ENCODE data around the gene SND1.
"Not testable (repeated sequence)": the region's sequence is repeated elsewhere in the genome, so short reads cannot be mapped to it uniquely, and the experiment has no call there.

The SND1 gene

DNA sequence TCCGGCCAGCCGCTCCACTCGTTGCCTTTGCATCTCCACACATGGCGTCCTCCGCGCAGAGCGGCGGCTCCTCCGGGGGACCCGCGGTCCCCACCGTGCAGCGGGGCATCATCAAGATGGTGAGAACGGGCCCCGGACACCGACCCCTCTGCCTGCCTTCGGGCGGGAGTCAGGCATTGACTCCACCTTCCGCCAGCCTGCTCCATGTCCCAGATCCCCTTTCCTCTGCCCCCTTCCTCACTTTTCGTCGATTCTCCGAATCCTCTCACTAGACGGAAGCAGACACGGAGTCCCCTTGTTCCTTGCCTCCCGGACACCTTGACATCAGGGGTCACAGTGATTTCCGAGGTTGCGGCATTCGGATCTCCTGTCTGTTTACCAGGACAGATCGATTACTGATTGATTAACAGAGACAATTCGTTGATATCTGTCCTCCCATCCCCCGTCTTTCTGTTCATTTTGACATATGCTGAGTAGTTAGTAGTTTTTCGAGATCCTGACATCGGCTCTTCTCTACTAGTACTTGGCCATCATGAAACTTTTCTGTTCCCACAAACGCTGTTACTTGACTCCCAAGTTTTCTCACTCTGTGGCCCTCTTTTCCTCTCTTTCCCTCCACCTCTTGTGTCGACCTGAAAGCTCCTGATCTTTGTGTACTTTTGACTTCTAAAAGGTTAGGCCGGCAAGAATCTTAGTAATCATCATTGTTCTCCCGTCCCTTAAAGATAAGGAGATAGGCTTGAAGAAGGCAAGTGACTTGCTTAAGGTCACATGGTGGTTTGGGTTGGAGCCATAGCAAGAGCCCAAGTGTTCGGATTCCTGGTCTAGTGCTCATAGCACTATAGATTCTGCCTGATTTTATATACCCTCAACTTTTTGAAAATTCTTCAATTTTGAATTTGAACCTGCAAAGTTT lies 597 bp downstream of the SND1 start:
- peak; percentile 77 for DNase-seq (ENCODE audit: low read depth)

DNA sequence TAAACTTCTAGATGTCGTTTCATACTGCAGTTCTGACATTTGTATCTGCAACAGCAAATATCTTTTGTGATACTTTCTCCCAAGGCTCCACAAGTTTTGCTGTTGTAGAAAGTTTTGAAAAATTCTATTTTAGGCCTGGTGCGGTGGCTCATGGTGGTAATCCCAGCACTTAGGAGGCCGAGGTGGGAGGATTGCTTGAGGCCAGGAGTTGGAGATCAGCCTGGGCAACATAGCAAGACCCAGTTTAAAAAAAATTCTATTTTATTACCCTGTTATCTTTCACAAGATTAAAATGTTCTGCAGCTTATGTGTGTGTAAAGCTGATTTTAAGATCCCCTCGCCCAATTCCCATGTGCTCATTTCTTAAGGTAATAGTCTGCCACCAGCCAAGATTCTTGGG lies 1.4 kb downstream of the SND1 start:
- DNase-seq (ENCODE audit: low read depth), result no peak

DNA sequence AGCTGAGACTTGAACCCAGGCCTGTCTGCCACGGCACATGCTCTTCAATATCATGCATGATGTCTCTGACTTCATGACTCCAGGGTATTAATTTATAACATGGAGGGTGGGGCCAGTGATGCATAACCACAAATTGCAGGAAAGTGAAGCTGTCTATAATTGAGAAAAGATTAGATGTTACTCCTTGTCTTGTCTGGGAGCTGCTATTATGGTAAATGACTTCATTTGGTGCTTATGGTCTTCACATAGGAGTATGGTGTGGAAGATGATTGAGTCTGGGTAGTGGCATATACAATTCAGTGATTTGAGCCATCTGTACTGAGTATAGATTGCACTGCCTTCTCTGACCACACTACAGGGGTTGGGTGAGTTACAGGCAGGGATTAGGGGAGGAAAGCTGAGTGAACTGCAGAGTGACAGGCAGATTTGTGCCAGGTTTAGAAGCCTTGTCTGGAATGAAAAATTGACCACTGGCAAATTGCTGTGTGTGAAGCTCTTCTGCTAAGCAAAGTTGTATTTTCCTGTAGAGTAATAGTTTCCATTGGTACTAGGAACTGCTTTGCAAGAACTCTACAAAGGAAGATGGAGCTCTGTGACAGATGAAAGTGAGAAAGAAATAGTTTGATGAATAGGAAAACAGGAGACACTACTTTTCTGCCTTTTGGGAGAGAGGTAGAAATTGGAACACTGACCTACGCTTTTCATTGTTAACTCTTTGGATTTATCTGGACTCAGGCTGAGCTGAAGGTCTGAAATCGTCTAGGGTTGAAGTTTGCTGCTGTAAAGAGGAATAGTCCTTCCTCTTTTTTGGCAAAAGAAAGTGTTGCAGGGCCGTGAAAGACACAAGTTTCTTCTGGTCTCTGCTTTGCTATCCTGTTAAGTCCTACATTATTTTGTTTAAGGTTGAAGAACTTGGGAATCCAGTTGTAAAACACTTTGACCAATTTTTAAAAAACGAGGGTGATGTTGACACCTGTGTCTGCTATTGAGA lies 2.7 kb downstream of the SND1 start:
- peak; percentile 62 for DNase-seq (ENCODE audit: low read depth)

DNA sequence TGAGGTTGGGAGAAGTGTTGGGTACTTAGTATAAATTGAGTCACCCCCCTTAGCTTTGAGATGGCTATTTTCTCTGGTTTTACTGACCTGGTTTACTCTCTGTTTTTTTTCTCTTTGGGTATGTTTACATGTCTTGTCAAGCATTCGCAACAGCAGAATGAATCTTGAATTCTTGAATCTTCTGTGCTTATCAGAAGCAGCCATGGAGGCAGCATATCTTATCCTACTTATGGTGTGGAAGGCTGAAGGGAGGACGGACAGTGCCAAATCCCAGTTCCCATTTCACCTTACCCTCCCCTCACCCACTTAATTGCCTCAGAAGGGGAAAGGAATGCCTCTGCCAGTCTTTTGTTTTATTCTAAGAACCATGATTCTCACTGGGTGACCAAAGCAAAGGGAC lies 3.7 kb downstream of the SND1 start:
- no peak for DNase-seq (ENCODE audit: low read depth)

DNA sequence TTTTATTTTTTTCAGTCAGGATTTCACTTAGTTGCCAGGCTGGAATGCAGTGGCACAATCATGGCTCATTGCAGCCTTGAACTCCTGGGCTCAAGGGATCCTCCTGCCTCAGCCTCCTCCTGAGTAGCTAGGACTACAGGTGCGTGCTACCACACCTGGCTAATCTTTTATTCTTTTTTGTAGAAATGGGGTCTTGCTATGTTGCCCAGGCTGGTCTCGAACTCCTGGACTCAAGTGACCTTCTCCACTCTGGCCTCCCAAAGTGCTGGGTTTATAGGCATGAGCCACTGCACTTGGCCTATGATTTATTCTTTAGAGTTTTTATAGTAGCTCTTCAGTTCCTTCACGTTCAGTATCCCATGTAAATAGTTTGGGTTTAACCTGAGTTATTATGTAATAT lies 5.5 kb downstream of the SND1 start:
- DNase-seq (ENCODE audit: low read depth), result no peak

DNA sequence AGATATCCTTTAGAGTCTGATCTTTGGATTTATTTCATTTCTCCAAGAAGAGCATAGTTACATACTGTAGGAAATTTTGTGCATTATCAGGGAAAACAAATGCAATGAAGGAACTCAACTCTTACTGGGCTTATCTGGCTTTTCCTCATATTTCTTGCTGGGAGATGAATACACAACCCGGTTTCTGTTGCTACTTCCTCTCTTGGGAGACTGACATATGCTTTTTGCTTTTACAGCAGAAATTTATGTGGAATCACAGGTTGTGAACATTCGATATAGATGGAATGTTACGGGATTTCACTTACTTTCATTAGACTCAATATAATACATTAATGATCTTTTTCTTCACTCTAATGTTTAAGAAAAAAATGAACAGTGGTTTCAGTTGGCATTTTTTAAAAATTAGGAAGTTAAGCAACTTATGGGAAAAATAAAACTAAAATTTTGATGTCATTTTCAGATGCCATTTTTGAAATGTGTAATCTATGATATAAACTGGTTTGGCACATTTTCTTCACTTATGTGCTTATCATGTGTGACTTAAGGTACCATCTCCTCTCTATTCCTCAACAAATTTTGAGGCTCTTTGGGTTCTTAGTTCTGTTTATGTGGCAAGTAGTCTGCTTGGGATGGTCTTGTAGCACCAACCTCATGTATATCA lies 7.1 kb downstream of the SND1 start:
- no peak for DNase-seq (ENCODE audit: low read depth)

DNA sequence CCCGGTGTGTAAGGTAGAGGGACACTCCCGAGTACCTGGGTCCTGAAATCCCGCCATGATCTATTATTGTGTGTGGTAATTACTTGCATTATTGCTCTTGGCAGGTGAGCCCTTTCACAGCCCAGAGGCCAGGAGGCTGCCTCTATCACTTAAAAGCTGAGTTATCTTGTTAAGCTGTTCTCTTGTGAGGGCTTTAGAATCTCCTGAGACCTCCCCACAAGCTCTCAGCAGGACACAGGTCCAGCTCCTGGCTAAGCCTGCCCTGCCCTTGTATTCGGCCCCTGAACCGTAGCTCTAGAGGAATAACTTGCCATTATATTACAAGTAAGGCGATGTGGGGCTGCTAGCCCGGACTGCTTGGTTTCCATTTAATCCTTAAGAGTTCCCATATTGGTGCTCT lies 13.9 kb downstream of the SND1 start:
- no peak for DNase-seq (ENCODE audit: low read depth)

DNA sequence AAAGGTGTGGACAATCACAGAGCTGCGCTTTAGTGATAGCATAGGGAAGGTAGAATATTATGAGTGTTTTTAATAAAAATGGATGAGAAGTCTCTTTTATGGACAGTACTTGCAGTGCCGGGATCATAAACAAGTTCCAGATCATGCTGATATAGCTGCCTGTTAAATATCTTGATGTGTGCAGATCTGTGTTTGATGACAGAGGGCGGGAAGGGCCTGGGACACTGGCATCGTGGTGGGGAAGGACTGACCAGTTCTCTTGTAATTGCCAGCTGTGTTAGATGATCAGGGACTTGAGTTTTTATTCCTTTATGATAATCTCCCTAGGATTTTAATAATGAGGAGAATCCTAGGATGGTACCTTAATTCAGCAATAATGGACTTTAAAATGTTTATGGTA lies 14.6 kb downstream of the SND1 start:
- DNase-seq (ENCODE audit: low read depth), result no peak

DNA sequence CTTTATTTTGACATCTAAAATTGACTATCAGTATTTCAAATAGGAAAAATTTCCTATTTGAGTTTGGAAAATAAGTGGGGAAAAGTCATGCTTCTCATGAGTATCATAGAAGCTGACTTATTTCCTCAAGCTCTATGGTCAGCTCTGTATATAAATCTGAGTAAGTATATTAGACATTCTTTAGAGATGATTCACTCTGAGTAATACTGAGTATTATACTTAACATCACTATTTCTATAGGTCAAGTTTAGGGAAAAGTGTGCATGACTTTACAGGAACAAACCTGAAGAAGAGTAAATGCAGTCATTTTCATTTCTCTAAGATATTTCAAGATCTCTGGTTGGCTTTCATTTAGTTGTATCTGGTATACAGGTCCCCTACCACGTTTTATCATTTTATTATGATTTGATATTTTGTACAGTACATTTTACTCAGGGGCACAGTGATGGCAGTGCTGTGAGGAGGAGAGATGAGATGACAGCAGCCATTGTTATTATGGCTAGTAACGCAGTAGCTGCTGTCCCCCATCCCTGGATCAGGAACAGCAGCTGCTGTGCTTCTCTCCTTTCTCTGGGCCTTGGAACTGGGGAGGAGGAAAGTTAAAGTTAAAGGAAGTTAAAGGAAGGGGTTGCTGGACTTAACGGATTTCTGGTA lies 15.2 kb downstream of the SND1 start:
- peak; percentile 73 for DNase-seq (ENCODE audit: low read depth)

DNA sequence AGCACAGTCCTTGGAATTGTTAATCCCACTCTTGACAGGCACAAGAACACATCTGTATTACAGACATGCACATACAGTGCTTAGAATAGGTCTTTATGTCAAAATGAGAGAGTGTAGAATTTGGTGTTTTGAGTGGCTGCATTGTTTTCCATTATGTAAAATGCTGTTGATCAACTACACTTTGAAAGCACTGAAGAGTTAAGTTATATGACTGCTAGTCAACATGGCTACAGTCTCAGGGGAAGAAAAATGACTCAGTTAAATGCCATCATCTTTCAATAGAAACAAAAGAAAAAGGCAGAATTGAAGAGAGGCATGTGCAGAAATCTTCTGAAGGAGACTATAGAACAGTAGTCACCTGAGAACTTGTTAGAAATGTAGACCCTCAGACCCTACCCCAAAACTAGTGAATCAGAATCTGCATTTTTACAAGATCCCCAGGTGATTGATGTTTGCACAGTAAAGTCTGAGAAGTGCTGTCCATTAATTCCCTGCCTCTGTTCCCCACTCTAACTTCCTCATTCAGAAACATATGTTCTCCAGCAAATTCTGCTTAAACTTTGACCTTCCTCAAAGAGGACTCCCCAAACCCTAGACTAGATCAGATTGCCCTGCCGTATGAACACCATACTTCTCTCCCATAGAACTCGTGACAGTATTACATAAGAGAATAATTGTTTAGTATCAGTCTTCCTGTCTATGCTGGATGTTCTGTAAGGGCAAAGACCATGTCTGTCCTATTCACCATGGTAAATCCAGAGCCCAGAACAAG lies 16.0 kb downstream of the SND1 start:
- no peak for DNase-seq (ENCODE audit: low read depth)

DNA sequence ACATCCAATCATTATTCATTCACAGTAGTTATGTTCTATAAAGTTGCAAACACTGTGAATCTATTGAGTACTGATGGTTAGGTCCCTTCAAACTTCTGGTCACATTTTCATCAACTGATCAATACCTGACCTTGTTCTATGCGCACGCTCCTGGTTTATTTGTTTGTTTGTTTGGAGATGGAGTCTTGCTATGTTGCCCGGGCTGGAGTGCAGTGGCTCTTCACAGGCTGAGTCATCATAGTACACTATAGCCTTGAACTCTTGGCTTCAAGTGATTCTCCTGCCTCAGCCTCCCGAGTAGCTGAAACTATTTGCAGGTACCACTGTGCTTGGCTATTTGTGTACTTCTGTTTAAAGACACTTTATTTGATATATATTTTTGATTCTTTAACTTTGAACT lies 19.3 kb downstream of the SND1 start:
- DNase-seq (ENCODE audit: low read depth), result no peak

DNA sequence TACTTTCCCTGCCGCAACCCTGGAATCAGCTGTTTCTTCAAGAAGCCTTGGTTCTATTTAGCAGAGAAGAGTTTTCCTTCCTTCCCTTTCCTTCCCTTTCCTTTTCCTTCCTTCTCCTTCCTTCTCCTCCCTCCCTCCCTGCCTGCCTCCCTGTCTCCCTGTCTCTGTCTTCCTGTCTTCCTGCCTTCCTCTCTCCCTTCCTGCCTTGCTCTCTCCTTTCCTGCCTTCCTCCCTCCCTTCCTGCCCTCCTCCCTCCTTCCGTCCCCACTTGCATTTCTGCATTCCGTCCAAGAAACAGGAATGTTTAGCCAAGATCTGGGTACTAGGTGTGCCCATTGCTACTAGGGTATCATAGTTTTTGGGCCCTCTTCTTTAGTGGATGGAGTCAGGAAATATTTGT lies 21.9 kb downstream of the SND1 start:
- no peak for DNase-seq (ENCODE audit: low read depth)

DNA sequence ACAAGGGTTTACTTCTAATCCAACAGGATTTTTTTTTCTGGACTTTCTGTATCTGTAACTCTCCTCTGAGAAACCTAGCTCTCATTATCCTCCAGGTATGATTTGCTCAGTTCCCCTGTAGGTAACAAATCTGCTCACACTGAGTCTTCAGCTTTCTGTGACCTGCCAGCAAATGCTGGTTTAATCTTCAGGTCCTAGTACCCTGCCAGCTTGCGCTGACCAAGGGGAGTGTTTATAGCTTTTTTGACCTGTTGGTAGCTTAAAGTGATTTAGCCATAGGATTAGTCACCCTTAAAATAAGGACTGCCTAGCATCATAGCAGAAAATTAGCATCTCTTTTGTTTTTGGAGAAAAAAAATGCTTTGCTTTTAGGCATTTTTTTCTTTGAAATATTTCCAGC lies 22.4 kb downstream of the SND1 start:
- no peak for DNase-seq (ENCODE audit: low read depth)

DNA sequence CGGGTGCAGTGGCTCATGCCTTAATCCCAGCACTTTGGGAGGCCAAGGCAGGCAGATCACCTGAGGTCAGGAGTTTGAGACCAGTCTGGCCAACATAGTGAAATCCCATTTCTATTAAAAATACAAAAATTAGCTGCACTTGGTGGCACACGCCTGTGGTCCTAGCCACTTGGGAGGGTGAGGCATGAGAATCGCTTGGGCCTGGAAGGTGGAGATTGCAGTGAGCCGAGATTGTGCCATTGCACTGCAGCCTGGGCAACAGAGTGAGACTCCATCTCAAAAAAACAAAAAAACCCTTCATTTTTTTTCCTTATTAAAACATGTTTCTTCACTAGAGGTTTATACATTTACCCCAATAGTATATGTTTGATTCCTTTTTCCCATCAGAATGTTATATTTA lies 22.9 kb downstream of the SND1 start:
- DNase-seq (ENCODE audit: low read depth), result not testable (repeated sequence)

DNA sequence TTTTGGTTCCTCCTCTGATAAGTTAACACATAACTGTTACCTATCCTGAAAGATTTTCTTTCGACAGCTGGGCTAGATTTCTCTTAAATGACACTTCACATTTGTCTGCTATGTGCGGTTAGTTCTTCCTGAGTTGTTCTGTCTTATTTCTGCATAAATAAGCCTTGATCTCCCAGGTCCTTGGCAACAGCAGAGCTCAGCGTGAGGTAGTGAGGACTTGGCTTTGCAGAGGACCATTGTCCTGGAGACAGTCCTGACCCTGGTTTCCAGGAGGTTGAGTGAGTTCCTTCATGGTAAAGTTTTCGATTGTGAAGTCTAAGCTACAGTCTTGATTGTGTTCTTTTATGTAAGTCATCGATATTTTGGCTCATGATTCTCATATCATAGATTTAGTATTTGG lies 23.7 kb downstream of the SND1 start:
- DNase-seq (ENCODE audit: low read depth), result no peak

DNA sequence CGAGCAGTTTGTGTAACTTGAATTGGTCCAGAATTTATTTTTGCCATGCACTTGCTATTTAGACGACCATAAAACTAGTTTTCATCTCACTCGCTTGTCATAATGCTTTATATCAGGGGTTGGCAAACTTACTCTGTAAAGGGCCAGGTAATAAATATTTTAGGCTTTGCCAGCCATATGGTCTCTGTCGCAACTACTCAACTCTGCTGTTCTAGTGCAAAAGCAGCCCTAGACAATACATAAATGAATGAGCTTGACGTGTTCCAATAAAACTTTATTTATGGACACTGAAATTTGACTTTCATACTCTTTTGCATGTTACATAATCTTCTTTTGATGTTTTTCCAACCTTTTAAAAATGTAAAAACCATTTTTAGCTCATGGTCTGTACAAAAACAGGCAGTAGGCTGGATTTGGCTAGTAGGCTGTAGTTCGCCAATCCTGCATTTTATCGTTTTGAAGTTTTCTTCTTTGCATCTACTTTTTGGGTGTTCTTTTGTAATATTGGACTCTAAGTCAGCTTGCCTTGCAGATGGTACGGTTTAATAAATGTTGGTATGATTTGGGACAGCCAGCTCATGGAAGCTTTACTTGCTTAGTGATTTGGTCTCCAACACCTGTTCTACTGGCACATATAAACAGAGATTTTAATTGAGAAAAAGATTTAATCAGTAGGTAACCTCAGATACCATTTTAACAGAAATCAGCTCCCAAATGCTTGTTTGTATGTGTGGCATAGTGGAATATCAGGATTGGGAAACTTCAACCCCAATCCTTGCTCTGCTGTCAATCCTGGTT lies 25.6 kb downstream of the SND1 start:
- no peak for DNase-seq (ENCODE audit: low read depth)

DNA sequence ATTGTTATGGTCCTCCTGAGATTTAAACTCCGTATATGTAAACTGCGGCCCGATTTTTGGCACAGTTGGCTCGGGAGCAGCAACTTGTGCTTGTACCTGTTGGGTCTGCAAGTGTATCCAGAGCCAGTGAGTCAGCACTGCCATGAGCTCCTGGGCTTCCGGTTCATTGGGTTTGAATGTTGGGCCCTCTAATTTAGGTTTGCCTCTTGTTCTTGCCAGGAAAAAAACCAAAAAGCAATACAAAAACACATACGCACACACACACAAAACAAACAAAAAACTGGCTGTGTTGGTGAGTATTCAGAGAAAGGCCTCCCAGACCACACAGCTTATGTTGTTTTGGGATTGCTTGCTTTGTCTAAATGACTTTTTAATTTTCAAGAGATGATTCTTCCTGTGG lies 26.3 kb downstream of the SND1 start:
- peak; percentile 37 for DNase-seq (ENCODE audit: low read depth)

DNA sequence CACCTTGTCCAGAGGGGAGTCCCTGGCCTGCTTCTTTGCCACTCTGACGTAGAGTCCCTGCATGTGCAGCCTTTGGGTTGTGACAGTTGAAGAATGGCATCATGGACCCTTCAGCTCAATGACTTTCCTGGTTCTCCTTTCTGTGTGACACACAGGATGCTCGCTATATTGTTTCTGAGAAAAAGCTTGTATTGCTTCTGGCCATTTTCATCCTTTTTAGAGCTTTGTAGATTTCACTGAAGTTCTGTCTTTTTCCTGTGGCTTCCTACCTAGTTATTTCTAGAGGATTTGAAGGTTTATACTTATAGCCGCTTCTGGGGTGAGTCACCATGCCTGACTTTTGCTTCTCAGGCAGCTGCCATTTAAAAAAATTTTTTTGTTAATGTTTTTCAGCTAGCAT lies 27.0 kb downstream of the SND1 start:
- DNase-seq (ENCODE audit: low read depth), result peak; percentile 69

DNA sequence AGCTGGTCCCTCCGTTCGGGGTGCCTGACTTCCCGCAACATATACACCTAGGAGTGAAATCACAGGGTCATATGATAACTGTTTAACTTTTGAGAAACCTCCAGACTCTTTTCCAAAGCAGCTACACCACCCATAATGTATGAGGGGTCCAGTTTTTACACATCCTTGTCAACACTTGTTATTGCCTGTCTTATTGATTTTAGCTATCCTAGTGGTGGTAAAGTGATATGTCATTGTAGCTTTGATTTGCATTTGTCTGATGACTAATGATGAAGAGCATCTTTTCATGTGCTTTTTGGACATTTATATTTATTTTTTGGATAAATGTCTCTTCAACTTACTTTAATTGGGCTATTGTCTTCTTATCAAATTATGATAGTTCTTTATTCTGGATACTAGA lies 29.0 kb downstream of the SND1 start:
- no peak for DNase-seq (ENCODE audit: low read depth)

DNA sequence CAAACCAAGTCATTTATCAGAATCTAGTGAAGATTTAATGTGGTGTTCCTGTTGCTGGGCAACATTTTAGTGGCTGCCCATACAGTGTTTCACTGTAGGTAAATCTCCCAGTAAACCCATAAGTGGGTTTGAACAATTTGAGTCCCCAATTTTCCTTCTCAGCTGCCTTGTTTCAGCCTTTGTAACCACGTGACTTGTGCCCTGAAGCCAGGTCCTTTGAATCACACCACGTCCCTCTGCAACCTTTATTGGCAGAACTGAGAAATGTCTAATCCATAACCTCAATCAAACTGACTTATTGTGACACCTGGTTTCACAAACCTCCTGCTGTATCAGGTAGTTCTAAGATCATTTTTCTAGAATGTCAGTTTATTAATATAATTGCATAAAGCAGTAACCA lies 30.1 kb downstream of the SND1 start:
- DNase-seq (ENCODE audit: low read depth), result no peak

All from iris pigment epithelial cell (primary cell).